SH-SY5Y (cell line): ENCODE results near the gene MROH8.

Source experiments
- GATA2 ChIP-seq: IDR thresholded peaks from 2 replicates; pipeline ENCODE4 v1.6.1; 2011; ENCODE audit warnings: mild to moderate bottlenecking, low read depth, low read length
- GATA3 ChIP-seq: IDR thresholded peaks from 2 replicates; pipeline ENCODE4 v1.6.1; 2011; ENCODE audit warnings: low read depth, mild to moderate bottlenecking, low read length, moderate library complexity

- no peak for TF ChIP-seq GATA3
- TF ChIP-seq GATA2: no peak
Measured at GRCh38 chr20:37172836-37173235, 6.5 kb downstream of the MROH8 start.
